A549 (cell line): ENCODE results near the gene NFKBIZ. TPM values are rescaled to one million over a fixed set of nuclear protein-coding genes. Genes with fewer than 3 reads are reported as not detected.

Experiments
- ATAC-seq, 2 experiments: fragments of 200-7000 bp in 1 of 2; fragments of >200 bp in 1 of 2; cut with Nextera tagmentation in 1 of 2; cut with Tn5 transposase in 1 of 2; 3 replicates each; pipeline versions ENCODE4 v1.8.0 to v1.9.1; 2018 to 2020; ENCODE audit warnings: mild to moderate bottlenecking in 1 of 2, moderate library complexity in 1 of 2
- CTCF ChIA-PET: fragments of 300-600 bp; sonication (Branson Sonifier 250); formaldehyde crosslinking; extraction: SDS; loops from one replicate; lab custom pipeline; 2021; ENCODE audit warnings: antibody characterized with exemption, inconsistent platforms; lab: Yijun Ruan, JAX
- POLR2A ChIA-PET: fragments of 350-600 bp; formaldehyde crosslinking; extraction: SDS; loops from one replicate; lab custom pipeline; 2021; ENCODE audit warnings: antibody characterized with exemption, inconsistent platforms; lab: Yijun Ruan, JAX
- DNase-seq, 2 experiments: peaks; one replicate each; pipeline versions ENCODE4 v3.0.0 to v3.0.0-alpha.2; 2011 to 2016; ENCODE audit warnings: low read depth in 1 of 2, low spot score in 1 of 2
- FAIRE-seq: peaks from 2 replicates; lab custom pipeline; 2011; peaks lifted over from hg19 to GRCh38; lab: Jason Lieb, UNC
- H3K27ac ChIP-seq, 2 experiments: fragments of >200 bp; sonication (Bioruptor Twin); formaldehyde crosslinking; 3 replicates each; pipeline ENCODE4 v1.5.1; 2016 to 2017
- H3K4me1 ChIP-seq: fragments of >200 bp; sonication (Bioruptor Twin); formaldehyde crosslinking; 3 replicates; pipeline ENCODE4 v1.6.1; 2016
- H3K4me2 ChIP-seq: fragments of >200 bp; sonication (Bioruptor Twin); formaldehyde crosslinking; 3 replicates; pipeline ENCODE4 v1.6.1; 2016
- H3K4me3 ChIP-seq: fragments of >200 bp; sonication (Bioruptor Twin); formaldehyde crosslinking; 3 replicates; pipeline ENCODE4 v1.5.1; 2016
- H3K9me3 ChIP-seq: fragments of >200 bp; sonication (Bioruptor Twin); formaldehyde crosslinking; 3 replicates; pipeline ENCODE4 v1.6.1; 2016
- BHLHE40 ChIP-seq: IDR thresholded peaks from 2 replicates; pipeline ENCODE4 v1.6.1; 2012; ENCODE audit warnings: low read depth, low read length, inconsistent platforms
- CHD2 ChIP-seq: fragments of 150-350 bp; IDR thresholded peaks from 2 replicates; pipeline ENCODE4 v1.6.1; 2014; ENCODE audit warnings: low read length; ENCODE audit not compliant: partially characterized antibody
- ESRRA ChIP-seq: fragments of 150-350 bp; IDR thresholded peaks from 2 replicates; pipeline ENCODE4 v1.6.1; 2014; ENCODE audit warnings: mild to moderate bottlenecking, low read length, borderline replicate concordance
- FOXS1 ChIP-seq: fragments of 250-450 bp; sonication (Bioruptor Pico); IDR thresholded peaks from 2 replicates; pipeline ENCODE4 v1.5.0; 2020; ENCODE audit warnings: mild to moderate bottlenecking, moderate library complexity
- HDAC2 ChIP-seq: fragments of 200-600 bp; sonication (generic); IDR thresholded peaks from 2 replicates; pipeline ENCODE4 v1.6.1; 2016
- HOXA7 ChIP-seq: fragments of 250-450 bp; sonication (Bioruptor Pico); IDR thresholded peaks from 2 replicates; pipeline ENCODE4 v1.5.0; 2020; ENCODE audit warnings: mild to moderate bottlenecking, moderate library complexity
- KDM5A ChIP-seq: fragments of 200-600 bp; sonication (generic); IDR thresholded peaks from 2 replicates; pipeline ENCODE4 v1.6.1; 2016; ENCODE audit warnings: antibody characterized with exemption, mild to moderate bottlenecking
- MYC ChIP-seq: IDR thresholded peaks from 2 replicates; pipeline ENCODE4 v1.6.1; 2012; ENCODE audit warnings: mild to moderate bottlenecking, inconsistent platforms, low read length, improper control_type of control experiment, borderline replicate concordance
- NPAS2 ChIP-seq: fragments of 250-450 bp; sonication (Bioruptor Pico); IDR thresholded peaks from 2 replicates; pipeline ENCODE4 v1.8.0; 2022; ENCODE audit warnings: mild to moderate bottlenecking, moderate library complexity, borderline replicate concordance
- RAD21 ChIP-seq, 2 experiments: fragments of >200 bp in 1 of 2; sonication (Bioruptor Twin) in 1 of 2; formaldehyde crosslinking in 1 of 2; IDR thresholded peaks in 1 of 2; conservative IDR thresholded peaks in 1 of 2; 2 replicates in 1 of 2; 3 replicates in 1 of 2; pipeline ENCODE4 v1.6.1; 2012 to 2018; ENCODE audit warnings: inconsistent platforms in 1 of 2
- RCOR1 ChIP-seq: fragments of 150-350 bp; IDR thresholded peaks from 2 replicates; pipeline ENCODE4 v1.6.1; 2014; ENCODE audit warnings: antibody characterized with exemption, low read length, low read depth
- RNF2 ChIP-seq: fragments of 200-600 bp; sonication (generic); IDR thresholded peaks from 2 replicates; pipeline ENCODE4 v1.6.1; 2016; ENCODE audit warnings: low read depth, mild to moderate bottlenecking, antibody characterized with exemption, moderate library complexity, borderline replicate concordance
- SMC3 ChIP-seq: fragments of >200 bp; sonication (Bioruptor Twin); formaldehyde crosslinking; IDR thresholded peaks from 3 replicates; pipeline ENCODE4 v1.6.1; 2018; ENCODE audit warnings: inconsistent platforms
- ZC3H11A ChIP-seq: fragments of 450-650 bp; IDR thresholded peaks from 2 replicates; pipeline ENCODE4 v1.6.1; 2014; ENCODE audit warnings: antibody characterized with exemption, mild to moderate bottlenecking
- ZNF302 ChIP-seq: fragments of 250-450 bp; sonication (Bioruptor Pico); IDR thresholded peaks from 2 replicates; pipeline ENCODE4 v1.9.0; 2021; ENCODE audit warnings: inconsistent platforms, mild to moderate bottlenecking, moderate library complexity
- WGBS: methylation state at CpG from one replicate; pipeline ENCODE4 v1.1.6; 2017; ENCODE audit errors: missing lambda C conversion rate; 5-methylcytosine and 5-hydroxymethylcytosine counted together
- polyA plus RNA-seq, 4 experiments: library from polyadenylated mRNA; depleted of rRNA in 3 of 4; stranded (reverse); fragments of >200 nt; fragmentation: RNase III in 1 of 4; extraction: RNeasy Plus Mini Kit Qiagen cat#74134 plus additional on column Dnase treatment in 1 of 4; gene quantifications; 2 replicates in 3 of 4; 3 replicates in 1 of 4; pipeline ENCODE4 v1.2.3, GENCODE V29; 2011 to 2017
- TF ChIP-seq, protein P1 (sequence below): fragments of >200 bp; sonication (Bioruptor Twin); formaldehyde crosslinking; IDR thresholded peaks from 3 replicates; pipeline ENCODE4 v1.6.1; 2016
- TF ChIP-seq, protein P2 (sequence below): IDR thresholded peaks from 2 replicates; pipeline ENCODE4 v1.6.1; 2012
- TF ChIP-seq, protein P3 (sequence below): fragments of 250-450 bp; sonication (Bioruptor Pico); IDR thresholded peaks from 2 replicates; pipeline ENCODE4 v1.5.0; 2020; ENCODE audit warnings: low read depth, mild to moderate bottlenecking, moderate library complexity

NFKBIZ gene
- polyA plus RNA-seq, 2 of the 4 experiments (the other 2 are of a cell fraction) = 19.8 to 36.1 TPM

DNA sequence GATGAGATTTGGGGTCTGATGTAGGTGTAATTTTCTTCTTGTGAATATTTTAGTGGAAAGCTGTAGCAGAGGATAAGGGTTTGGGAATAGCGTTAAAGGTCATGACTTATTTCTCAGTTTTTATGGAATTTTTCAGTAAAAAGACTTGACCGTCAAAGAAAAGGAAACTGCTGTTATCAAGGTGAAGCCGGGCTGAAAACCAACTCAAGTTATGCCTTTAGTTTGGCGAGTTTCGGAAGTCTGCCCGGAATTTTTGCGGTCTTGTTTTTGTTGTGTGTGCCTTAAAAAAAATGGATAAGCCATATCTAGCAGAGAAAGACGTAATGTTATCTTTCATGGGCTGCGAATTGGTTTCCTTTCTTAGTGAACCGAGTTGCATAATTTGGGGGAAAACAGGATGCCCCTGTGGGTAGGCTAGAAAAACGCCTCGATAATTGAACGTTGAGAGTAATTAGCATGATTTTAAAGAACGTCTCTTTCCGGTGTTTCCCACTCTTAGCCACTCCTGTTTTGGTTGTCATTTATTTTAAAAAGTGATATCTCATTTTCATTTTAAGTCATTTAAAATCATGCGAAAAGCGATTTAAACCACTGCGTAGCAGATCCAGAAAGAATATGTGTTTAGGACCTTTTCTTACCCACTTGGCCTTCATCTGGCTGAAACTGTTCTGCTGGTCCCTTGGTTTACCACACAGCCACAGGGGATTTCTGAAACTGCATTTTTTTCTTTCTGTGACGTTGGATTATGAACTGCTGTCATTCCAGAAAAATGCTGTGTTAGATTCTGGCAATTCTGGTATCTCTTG is 1.1 kb downstream of the NFKBIZ start:
- Histone ChIP-seq H3K9me3 (no peaks in the 10 kb centered on the region), H3K27ac (peak overlapping the region; percentile 96 to 98), H3K4me1 (peaks cover 53% of the 10 kb centered on the region), H3K4me3 (peak overlapping the region; percentile 84), H3K4me2 (peak overlapping the region; percentile 90)
- ChIA-PET POLR2A (interaction anchor here (0.6 to 2.9 kb wide), 22 partner anchors 8 to 379 kb away, joined by 3 to 37 read pairs (median 8); partner anchors contain the start of genes CEP97 and NXPE3), CTCF (interaction anchor here (1.1 to 2.2 kb wide), 8 partner anchors 10 to 375 kb away, joined by 3 to 14 read pairs (median 4); no protein-coding TSS in a partner anchor)
- TF ChIP-seq, protein P1, sequence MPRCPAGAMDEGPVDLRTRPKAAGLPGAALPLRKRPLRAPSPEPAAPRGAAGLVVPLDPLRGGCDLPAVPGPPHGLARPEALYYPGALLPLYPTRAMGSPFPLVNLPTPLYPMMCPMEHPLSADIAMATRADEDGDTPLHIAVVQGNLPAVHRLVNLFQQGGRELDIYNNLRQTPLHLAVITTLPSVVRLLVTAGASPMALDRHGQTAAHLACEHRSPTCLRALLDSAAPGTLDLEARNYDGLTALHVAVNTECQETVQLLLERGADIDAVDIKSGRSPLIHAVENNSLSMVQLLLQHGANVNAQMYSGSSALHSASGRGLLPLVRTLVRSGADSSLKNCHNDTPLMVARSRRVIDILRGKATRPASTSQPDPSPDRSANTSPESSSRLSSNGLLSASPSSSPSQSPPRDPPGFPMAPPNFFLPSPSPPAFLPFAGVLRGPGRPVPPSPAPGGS = 0 out of 3 replicates have a peak, but pooled peaks have one; percentile 29
- TF ChIP-seq NPAS2 (CRISPR knock-in tag) = no peak
- TF ChIP-seq HOXA7 (CRISPR knock-in tag) = peak; percentile 90
- TF ChIP-seq, protein P2, sequence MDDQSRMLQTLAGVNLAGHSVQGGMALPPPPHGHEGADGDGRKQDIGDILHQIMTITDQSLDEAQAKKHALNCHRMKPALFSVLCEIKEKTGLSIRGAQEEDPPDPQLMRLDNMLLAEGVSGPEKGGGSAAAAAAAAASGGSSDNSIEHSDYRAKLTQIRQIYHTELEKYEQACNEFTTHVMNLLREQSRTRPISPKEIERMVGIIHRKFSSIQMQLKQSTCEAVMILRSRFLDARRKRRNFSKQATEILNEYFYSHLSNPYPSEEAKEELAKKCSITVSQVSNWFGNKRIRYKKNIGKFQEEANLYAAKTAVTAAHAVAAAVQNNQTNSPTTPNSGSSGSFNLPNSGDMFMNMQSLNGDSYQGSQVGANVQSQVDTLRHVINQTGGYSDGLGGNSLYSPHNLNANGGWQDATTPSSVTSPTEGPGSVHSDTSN = no peak
- ATAC-seq (no peak), DNase-seq (no peak), FAIRE-seq (no peak)
- WGBS = 4% methylated on average over 19 of the region's 19 CpGs

DNA sequence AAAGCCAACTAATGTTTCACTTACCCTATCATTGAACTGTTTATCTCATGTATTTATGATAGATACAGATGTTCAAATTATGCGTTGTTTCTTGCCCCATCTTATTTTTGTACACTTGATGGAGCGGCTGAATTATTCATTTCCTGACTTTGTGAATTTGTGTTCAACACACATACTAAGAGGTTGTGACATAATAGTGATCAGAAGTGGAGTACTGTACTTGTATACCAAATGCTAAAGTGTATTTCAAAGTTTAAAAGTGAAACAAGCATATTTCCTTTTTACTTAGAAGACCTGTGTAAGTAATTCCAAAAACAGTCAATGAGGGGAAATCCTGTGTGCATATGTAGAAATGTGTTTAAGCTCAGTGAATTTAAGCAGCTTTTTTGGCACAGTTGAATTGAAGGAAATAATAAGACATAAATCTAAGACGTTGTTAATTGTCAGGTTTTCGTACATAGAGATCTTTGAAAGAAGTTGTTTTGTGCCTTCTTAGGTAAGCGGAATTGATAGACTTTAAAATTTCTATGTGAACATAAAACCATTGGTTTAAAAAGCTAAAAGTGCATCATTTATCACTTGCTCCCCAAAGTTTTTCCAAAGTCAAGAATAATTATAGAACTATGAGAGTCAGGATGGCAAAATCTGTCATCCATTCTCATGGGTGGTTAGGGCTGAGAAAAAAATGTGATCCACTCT is 1.9 kb downstream of the NFKBIZ start:
- peak overlapping the region; percentile 84 for H3K4me3 ChIP-seq
- ATAC-seq (no peak), FAIRE-seq (no peak), DNase-seq (no peak)
- H3K9me3 ChIP-seq = no peaks in the 10 kb centered on the region
- peak overlapping the region; percentile 96 to 98 for H3K27ac ChIP-seq
- TF ChIP-seq MYC = no peak
- 0 out of 2 replicates have a peak, but pooled peaks have one; percentile 61 for TF ChIP-seq HOXA7 (CRISPR knock-in tag)
- H3K4me2 ChIP-seq = peak overlapping the region; percentile 90
- POLR2A ChIA-PET = interaction anchor here (1.1 to 1.5 kb wide), 2 partner anchors 24 to 127 kb away, joined by 3 read pairs; partner anchors contain the start of gene CEP97
- CTCF ChIA-PET = interaction anchor here (0.6 to 2.9 kb wide), 5 partner anchors 37 to 568 kb away, joined by 5 to 17 read pairs (median 7); no protein-coding TSS in a partner anchor
- 67% methylated on average over 5 of the region's 5 CpGs for WGBS
- H3K4me1 ChIP-seq = peaks cover 54% of the 10 kb centered on the region

DNA sequence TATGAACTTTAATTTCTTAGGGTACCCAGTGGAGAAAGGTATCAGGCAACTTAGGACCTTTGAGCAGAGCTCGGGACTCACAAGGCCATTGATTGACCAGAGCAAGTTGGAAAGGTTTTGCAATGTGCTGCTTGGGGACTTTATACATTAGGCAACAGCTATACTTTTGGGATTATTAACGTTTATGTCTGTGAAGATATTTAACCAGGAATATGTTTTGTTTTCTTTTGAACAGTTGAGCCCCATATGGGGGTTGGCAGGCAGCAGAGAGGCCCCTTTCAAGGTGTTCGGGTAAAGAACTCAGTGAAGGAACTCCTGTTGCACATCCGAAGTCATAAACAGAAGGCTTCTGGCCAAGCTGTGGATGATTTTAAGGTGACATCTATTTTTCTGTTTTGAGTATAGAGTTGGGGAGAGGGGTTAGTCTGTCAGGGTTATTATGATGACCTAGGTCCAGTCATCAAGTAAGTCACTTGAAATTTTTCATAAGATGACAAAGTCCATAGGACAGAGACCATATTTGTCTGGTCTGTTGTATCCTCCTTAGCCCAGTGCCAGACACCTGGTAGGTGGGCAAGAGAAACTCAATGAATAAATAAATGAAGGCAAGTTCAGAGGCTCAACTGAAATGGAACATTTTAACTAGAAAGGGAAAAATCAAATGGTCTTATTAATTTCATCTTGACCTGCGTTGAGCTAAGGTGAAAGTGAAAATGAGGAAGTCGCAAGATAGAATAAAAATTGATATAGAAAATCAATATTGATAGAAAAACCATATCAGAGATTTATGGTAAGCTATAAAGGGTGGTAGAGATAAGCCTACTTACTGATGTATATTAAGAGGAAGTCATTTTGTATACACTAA is 2.8 kb downstream of the NFKBIZ start:
- Histone ChIP-seq H3K9me3 (no peaks in the 10 kb centered on the region), H3K4me2 (peak overlapping the region; percentile 90), H3K4me1 (peaks cover 57% of the 10 kb centered on the region), H3K27ac (peak overlapping the region; percentile 13 to 98; a peak in 3 of 6 replicates), H3K4me3 (peak overlapping the region; percentile 84)
- DNase-seq (no peak), ATAC-seq (no peak), FAIRE-seq (no peak)
- ChIA-PET POLR2A (interaction anchor here (1.1 to 1.5 kb wide), 3 partner anchors 25 to 236 kb away, joined by 3 read pairs; partner anchors contain the start of gene CEP97), CTCF (interaction anchor here (0.6 to 2.9 kb wide), 7 partner anchors 9 to 567 kb away, joined by 3 to 17 read pairs (median 7); no protein-coding TSS in a partner anchor)
- TF ChIP-seq ESRRA (no peak), KDM5A (no peak), ZNF302 (CRISPR knock-in tag) (no peak), BHLHE40 (no peak), ZC3H11A (no peak), CHD2 (no peak), RAD21 (conservative IDR thresholded peaks at IDR 0.05 in 1 of 2, IDR thresholded peaks at IDR 0.05 in 1 of 2) (no peak), RCOR1 (no peak), NPAS2 (CRISPR knock-in tag) (no peak), RNF2 (no peak), FOXS1 (CRISPR knock-in tag) (no peak), HDAC2 (no peak), SMC3 (no peak)
- TF ChIP-seq, protein P2 = no peak
- TF ChIP-seq, protein P3, sequence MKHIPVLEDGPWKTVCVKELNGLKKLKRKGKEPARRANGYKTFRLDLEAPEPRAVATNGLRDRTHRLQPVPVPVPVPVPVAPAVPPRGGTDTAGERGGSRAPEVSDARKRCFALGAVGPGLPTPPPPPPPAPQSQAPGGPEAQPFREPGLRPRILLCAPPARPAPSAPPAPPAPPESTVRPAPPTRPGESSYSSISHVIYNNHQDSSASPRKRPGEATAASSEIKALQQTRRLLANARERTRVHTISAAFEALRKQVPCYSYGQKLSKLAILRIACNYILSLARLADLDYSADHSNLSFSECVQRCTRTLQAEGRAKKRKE (CRISPR knock-in tag) = no peak
- WGBS = 74% methylated on average over 6 of the region's 6 CpGs
